ENCODE measurements around the gene EFL1. TPM values are rescaled to one million over a fixed set of nuclear protein-coding genes. Genes with fewer than 3 reads are reported as not detected.

EFL1 gene
- total and polyA plus RNA-seq, 2 of the 4 experiments (the other 2 are of a cell fraction) = 10.1 to 24.6 TPM

DNA sequence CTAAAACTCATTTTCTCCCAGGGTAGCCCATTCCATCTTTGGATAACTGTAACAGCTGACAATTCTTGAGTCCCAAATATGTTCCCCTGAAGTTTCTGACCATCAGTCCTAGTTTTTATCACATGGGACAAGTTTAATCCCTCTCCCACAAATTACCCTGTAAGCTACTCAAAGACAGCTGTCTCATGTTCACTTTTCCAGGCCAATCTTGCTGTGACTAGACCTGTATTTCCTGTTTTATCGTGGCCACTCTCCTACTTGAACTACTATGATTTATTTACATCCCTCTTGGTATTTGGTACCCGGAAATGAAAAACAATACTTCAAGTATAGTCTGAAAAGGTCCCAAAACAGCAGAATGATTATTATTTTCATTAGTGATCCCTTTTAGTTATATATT, 121.6 kb downstream of the EFL1 start:
- no peak overlapping the region for H3K4me2 ChIP-seq (ENCODE audit: low read depth, low read length)
- intact Hi-C loops (cut with micrococcal nuclease) (no loop called here), in situ Hi-C loops (cut with MboI; ENCODE audit: low sequenced_read_pairs) (no loop called here), dilution Hi-C loops (cut with HindIII; ENCODE audit: low sequenced_read_pairs, unreplicated experiment) (no loop called here)
- TF ChIP-seq RAD21 (IDR thresholded peaks at IDR 0.05; ENCODE audit: low read length) = no peak
- no peak for TF ChIP-seq CHD1 (IDR thresholded peaks at IDR 0.05; ENCODE audit: low read depth, low read length)
- TF ChIP-seq NFE2L2 (IDR thresholded peaks at IDR 0.05; ENCODE audit: low read depth, low read length) = no peak
- TF ChIP-seq, protein P1, sequence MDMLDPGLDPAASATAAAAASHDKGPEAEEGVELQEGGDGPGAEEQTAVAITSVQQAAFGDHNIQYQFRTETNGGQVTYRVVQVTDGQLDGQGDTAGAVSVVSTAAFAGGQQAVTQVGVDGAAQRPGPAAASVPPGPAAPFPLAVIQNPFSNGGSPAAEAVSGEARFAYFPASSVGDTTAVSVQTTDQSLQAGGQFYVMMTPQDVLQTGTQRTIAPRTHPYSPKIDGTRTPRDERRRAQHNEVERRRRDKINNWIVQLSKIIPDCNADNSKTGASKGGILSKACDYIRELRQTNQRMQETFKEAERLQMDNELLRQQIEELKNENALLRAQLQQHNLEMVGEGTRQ (IDR thresholded peaks at IDR 0.05; ENCODE audit: low read depth, low read length) = no peak
- TF ChIP-seq, protein P2, sequence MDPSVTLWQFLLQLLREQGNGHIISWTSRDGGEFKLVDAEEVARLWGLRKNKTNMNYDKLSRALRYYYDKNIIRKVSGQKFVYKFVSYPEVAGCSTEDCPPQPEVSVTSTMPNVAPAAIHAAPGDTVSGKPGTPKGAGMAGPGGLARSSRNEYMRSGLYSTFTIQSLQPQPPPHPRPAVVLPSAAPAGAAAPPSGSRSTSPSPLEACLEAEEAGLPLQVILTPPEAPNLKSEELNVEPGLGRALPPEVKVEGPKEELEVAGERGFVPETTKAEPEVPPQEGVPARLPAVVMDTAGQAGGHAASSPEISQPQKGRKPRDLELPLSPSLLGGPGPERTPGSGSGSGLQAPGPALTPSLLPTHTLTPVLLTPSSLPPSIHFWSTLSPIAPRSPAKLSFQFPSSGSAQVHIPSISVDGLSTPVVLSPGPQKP (IDR thresholded peaks at IDR 0.05; ENCODE audit: borderline replicate concordance, low read depth, low read length) = no peak
- no peak for TF ChIP-seq POLR2A (IDR thresholded peaks at IDR 0.05; ENCODE audit: low read depth, low read length)
- TF ChIP-seq MAZ (IDR thresholded peaks at IDR 0.05; ENCODE audit: borderline replicate concordance, low read depth, low read length) = no peak
- no peak for TF ChIP-seq RCOR1 (IDR thresholded peaks at IDR 0.05; ENCODE audit: insufficient replicate concordance, low read length)
- TF ChIP-seq FOS (IDR thresholded peaks at IDR 0.05; ENCODE audit: low read depth, low read length) = no peak
- TF ChIP-seq CEBPB (IDR thresholded peaks at IDR 0.05; ENCODE audit: low read depth, low read length) = no peak
- no peak for TF ChIP-seq MXI1 (IDR thresholded peaks at IDR 0.05; ENCODE audit: borderline replicate concordance, low read depth, low read length)
- TF ChIP-seq SMC3 (IDR thresholded peaks at IDR 0.05; ENCODE audit: low read depth, low read length) = no peak
- no peak for TF ChIP-seq RFX5 (IDR thresholded peaks at IDR 0.05; ENCODE audit: low read depth, low read length)
- no peak for TF ChIP-seq MAFK (IDR thresholded peaks at IDR 0.05; ENCODE audit: low read depth, low read length)
- TF ChIP-seq, protein P3, sequence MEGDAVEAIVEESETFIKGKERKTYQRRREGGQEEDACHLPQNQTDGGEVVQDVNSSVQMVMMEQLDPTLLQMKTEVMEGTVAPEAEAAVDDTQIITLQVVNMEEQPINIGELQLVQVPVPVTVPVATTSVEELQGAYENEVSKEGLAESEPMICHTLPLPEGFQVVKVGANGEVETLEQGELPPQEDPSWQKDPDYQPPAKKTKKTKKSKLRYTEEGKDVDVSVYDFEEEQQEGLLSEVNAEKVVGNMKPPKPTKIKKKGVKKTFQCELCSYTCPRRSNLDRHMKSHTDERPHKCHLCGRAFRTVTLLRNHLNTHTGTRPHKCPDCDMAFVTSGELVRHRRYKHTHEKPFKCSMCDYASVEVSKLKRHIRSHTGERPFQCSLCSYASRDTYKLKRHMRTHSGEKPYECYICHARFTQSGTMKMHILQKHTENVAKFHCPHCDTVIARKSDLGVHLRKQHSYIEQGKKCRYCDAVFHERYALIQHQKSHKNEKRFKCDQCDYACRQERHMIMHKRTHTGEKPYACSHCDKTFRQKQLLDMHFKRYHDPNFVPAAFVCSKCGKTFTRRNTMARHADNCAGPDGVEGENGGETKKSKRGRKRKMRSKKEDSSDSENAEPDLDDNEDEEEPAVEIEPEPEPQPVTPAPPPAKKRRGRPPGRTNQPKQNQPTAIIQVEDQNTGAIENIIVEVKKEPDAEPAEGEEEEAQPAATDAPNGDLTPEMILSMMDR (conservative IDR thresholded peaks at IDR 0.05; ENCODE audit: low read depth, low read length) = no peak
- no peak for TF ChIP-seq BHLHE40 (IDR thresholded peaks at IDR 0.05; ENCODE audit: low read depth, low read length)
- no peaks in the 10 kb centered on the region for H3K27me3 ChIP-seq (ENCODE audit: control insufficient read depth, insufficient read depth, low read length)
- H3K4ac ChIP-seq (ENCODE audit: low read depth, low read length) = no peak overlapping the region
- no peak overlapping the region for H2AK5ac ChIP-seq (ENCODE audit: low read depth, low read length)
- no peak overlapping the region for H2BK15ac ChIP-seq (ENCODE audit: low read depth, low read length)
- no peak overlapping the region; the same call in 1 of the 2 replicates for H3K18ac ChIP-seq (ENCODE audit: low read depth, low read length)
- no peak overlapping the region for H2BK120ac ChIP-seq (ENCODE audit: low read depth, low read length)
- ATAC-seq (ENCODE audit: low read depth) (no peak), DNase-seq (no peak)
- H4K20me1 ChIP-seq (ENCODE audit: insufficient read depth, low read length) = no peaks in the 10 kb centered on the region
- H3K4me1 ChIP-seq (ENCODE audit: control insufficient read depth, insufficient read depth, low read length) = peaks cover 7% of the 10 kb centered on the region
- no peak overlapping the region for H2AFZ ChIP-seq (replicated peaks; ENCODE audit: low read length, poor library complexity)
- H3K9ac ChIP-seq (ENCODE audit: low read depth, low read length) = no peak overlapping the region
- CTCF ChIA-PET = interaction anchor here (1.1 to 1.8 kb wide), 3 partner anchors 32 to 58 kb away, joined by 3 to 16 read pairs (median 3); no protein-coding TSS in a partner anchor
- no peak overlapping the region for H3K27ac ChIP-seq (ENCODE audit: insufficient read depth, low read length)
- H4K8ac ChIP-seq (ENCODE audit: low read depth in 2 of 2, low read length in 2 of 2) = no peak overlapping the region
- no CpG with 5 or more reads among the region's 2 CpGs for WGBS, 2 experiments (ENCODE audit: extremely low coverage in 2 of 2, insufficient read length in 1 of 2)
- BruUV-seq (replicated peaks) = no TSS peak
- H4K5ac ChIP-seq (ENCODE audit: low read depth, low read length) = peak overlapping the region; percentile 64; the same call in 1 of the 2 replicates
- H2BK5ac ChIP-seq (ENCODE audit: low read depth, low read length, poor library complexity, severe bottlenecking) = peak overlapping the region; percentile 32
- no peaks in the 10 kb centered on the region for H3K79me1 ChIP-seq (ENCODE audit: low read depth in 1 of 2, low read length in 2 of 2)
- H3K36me3 ChIP-seq (ENCODE audit: control insufficient read depth, insufficient read depth, low read length) = peaks cover 2% of the 10 kb centered on the region; the same call in 1 of the 2 replicates
- H3K4me3 ChIP-seq (ENCODE audit: insufficient read depth, low read depth, low read length) = no peak overlapping the region
- H3K9me1 ChIP-seq (ENCODE audit: insufficient read depth, low read length) = peaks cover 4% of the 10 kb centered on the region; the same call in 1 of the 2 replicates
- no peak overlapping the region for H2BK20ac ChIP-seq (ENCODE audit: low read depth, low read length)
- no peak overlapping the region for H2AK9ac ChIP-seq (replicated peaks; ENCODE audit: low read depth, low read length, poor library complexity)
- no peak overlapping the region for H3K56ac ChIP-seq (ENCODE audit: extremely low read depth, insufficient read depth, low read length)
- no peaks in the 10 kb centered on the region for H3K9me3 ChIP-seq (ENCODE audit: control insufficient read depth, insufficient read depth, low read length)
- no peak overlapping the region for H4K91ac ChIP-seq (ENCODE audit: insufficient read depth, low read depth, low read length)
- POLR2A ChIA-PET (ENCODE audit: unreplicated experiment) = no interaction called here
- H3K23ac ChIP-seq (ENCODE audit: low read depth, low read length) = no peak overlapping the region
- H3K14ac ChIP-seq (replicated peaks; ENCODE audit: low read depth, low read length) = no peak overlapping the region
